HEK293T (cell line): Measurements from ENCODE around the gene FBLN7.

Source experiments
- BHLHE40 ChIP-seq: fragments of 450-650 bp; IDR thresholded peaks from 2 replicates; pipeline ENCODE4 v1.6.1; 2016; ENCODE audit warnings: mild to moderate bottlenecking, moderate library complexity, borderline replicate concordance
- CTBP1 ChIP-seq: fragments of 450-650 bp; IDR thresholded peaks from 2 replicates; pipeline ENCODE4 v1.6.1; 2016; ENCODE audit warnings: borderline replicate concordance
- FOXM1 ChIP-seq: fragments of 450-650 bp; IDR thresholded peaks from 2 replicates; pipeline ENCODE4 v1.6.1; 2017; ENCODE audit warnings: mild to moderate bottlenecking, borderline replicate concordance
- NFRKB ChIP-seq: fragments of 450-650 bp; IDR thresholded peaks from 2 replicates; pipeline ENCODE4 v1.6.1; 2016; ENCODE audit warnings: mild to moderate bottlenecking, moderate library complexity
- SP1 ChIP-seq: fragments of 450-650 bp; IDR thresholded peaks from 2 replicates; pipeline ENCODE4 v1.6.1; 2017
- TARDBP ChIP-seq: fragments of 450-650 bp; IDR thresholded peaks from 2 replicates; pipeline ENCODE4 v1.6.1; 2016

DNA sequence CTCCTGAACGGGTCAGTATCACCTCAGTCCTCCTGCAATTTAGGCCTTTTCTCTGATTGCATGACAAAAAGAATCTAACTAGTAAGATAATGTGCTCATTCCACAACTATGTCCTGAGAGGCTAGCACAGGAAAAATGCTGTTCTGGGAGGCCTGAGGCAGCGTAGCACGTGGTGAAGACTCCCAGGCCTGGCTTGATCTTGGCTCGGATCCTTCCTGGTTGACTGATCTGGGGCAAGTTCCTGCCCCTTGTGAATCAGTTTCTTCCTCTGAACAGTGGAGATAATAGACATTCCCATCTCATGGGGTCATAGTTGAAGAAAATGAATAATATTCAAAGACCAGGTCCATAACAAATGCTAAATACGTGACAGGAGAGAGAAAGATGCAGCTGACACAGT is 12.3 kb downstream of the FBLN7 start:
- TF ChIP-seq BHLHE40 (no peak), TARDBP (no peak), SP1 (no peak), CTBP1 (no peak), NFRKB (no peak), FOXM1 (no peak)
